ENCODE data around the gene SEPHS2. TPM values are rescaled to one million over a fixed set of nuclear protein-coding genes. Genes with fewer than 3 reads are reported as not detected.

The SEPHS2 gene
- total RNA-seq, 2 donors from 2014 or later, result 33.7 to 58.9 TPM

- Histone ChIP-seq H3K27ac (peak within 1 kb of the TSS; percentile 55 to 66), H3K4me1 (replicated peaks) (peaks cover 4% of the 10 kb centered on the region), H3K4me3 (peak within 1 kb of the TSS; percentile 58 to 61), H3K9me3 (no peaks in the 10 kb centered on the region), H3K27me3 (replicated peaks; ENCODE audit: insufficient read depth) (no peaks in the 10 kb centered on the region), H3K36me3 (no peaks in the 10 kb centered on the region)
- TF ChIP-seq, protein P1, sequence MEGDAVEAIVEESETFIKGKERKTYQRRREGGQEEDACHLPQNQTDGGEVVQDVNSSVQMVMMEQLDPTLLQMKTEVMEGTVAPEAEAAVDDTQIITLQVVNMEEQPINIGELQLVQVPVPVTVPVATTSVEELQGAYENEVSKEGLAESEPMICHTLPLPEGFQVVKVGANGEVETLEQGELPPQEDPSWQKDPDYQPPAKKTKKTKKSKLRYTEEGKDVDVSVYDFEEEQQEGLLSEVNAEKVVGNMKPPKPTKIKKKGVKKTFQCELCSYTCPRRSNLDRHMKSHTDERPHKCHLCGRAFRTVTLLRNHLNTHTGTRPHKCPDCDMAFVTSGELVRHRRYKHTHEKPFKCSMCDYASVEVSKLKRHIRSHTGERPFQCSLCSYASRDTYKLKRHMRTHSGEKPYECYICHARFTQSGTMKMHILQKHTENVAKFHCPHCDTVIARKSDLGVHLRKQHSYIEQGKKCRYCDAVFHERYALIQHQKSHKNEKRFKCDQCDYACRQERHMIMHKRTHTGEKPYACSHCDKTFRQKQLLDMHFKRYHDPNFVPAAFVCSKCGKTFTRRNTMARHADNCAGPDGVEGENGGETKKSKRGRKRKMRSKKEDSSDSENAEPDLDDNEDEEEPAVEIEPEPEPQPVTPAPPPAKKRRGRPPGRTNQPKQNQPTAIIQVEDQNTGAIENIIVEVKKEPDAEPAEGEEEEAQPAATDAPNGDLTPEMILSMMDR (IDR thresholded peaks at IDR 0.05), result peak; percentile 61 to 96 (median 90)
- TF ChIP-seq POLR2AphosphoS5 (IDR thresholded peaks at IDR 0.05) (peak; percentile 98), POLR2A (IDR thresholded peaks at IDR 0.05) (peak; percentile 57)
- DNase-seq (ENCODE audit: low spot score), result peak; percentile 97
- intact Hi-C loops (cut with DNase I), result loop anchor here (5.0 kb wide), 2 partner anchors 97 to 202 kb away; partner anchors contain the start of gene ZNF768
- WGBS, result under 1% methylated on average over 49 of the region's 49 CpGs
Observed at GRCh38 chr16:30429678-30430427, 15.8 kb downstream of the SEPHS2 start, which contains the start of gene DCTPP1. DCTPP1 (minus strand) TSS chr16:30430030; CDS start chr16:30429980, 50 bp downstream.

DNA sequence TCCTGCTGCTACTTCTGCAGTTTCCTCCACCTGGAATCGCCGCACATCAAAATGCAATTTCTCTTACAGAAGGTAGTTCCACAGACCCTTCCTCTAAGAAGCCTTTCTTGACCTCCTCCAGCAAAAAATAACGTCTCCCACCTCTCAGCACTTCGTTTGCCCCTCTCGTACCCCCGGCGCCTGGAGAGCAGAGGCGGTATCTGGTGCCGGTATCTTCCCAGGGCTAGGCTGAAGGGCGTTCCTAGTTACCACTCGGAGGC is 16.3 kb downstream of the SEPHS2 start:
- H3K27me3 ChIP-seq (replicated peaks; ENCODE audit: insufficient read depth), result no peaks in the 10 kb centered on the region
- no peak for TF ChIP-seq POLR2A (IDR thresholded peaks at IDR 0.05)
- TF ChIP-seq POLR2AphosphoS5 (IDR thresholded peaks at IDR 0.05), result no peak
- TF ChIP-seq, protein P1 (IDR thresholded peaks at IDR 0.05), result no peak
- peak overlapping the region; percentile 55 to 66 for H3K27ac ChIP-seq
- no peaks in the 10 kb centered on the region for H3K9me3 ChIP-seq
- intact Hi-C loops (cut with DNase I), result no loop called here
- H3K4me3 ChIP-seq, result peak overlapping the region; percentile 58 to 61
- 3% methylated on average over 11 of the region's 11 CpGs for WGBS
- H3K36me3 ChIP-seq, result no peaks in the 10 kb centered on the region
- no peak for DNase-seq (ENCODE audit: low spot score)
- H3K4me1 ChIP-seq (replicated peaks), result peaks cover 4% of the 10 kb centered on the region

DNA sequence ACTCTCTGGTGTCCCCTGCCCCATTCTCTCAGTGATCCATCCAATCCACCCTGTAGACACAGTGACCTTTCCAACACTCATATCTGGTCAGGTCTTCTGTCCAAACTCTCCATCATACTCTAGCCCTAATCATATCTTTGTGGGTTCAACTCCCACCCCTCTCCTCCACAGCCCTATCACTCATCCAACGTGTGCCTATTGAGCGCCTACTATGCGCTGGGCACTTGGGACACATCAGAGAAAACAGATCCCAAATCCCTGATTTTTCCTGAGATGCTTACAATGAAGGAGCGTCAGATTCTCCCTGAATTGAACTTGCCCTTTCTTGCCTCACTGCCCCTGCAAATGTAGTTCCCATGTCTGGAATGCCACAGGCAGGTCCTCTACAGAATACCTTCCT is 17.6 kb downstream of the SEPHS2 start:
- TF ChIP-seq POLR2A (IDR thresholded peaks at IDR 0.05) (no peak), POLR2AphosphoS5 (IDR thresholded peaks at IDR 0.05) (no peak)
- TF ChIP-seq, protein P1 (IDR thresholded peaks at IDR 0.05), result no peak
- peaks cover 4% of the 10 kb centered on the region for H3K4me1 ChIP-seq (replicated peaks)
- DNase-seq (ENCODE audit: low spot score), result no peak
- no peak overlapping the region for H3K4me3 ChIP-seq
- H3K36me3 ChIP-seq, result no peaks in the 10 kb centered on the region
- H3K27me3 ChIP-seq (replicated peaks; ENCODE audit: insufficient read depth), result no peaks in the 10 kb centered on the region
- H3K27ac ChIP-seq, result no peak overlapping the region
- H3K9me3 ChIP-seq, result no peaks in the 10 kb centered on the region
- intact Hi-C loops (cut with DNase I), result no loop called here
- WGBS, result 97% methylated on average over 4 of the region's 4 CpGs

DNA sequence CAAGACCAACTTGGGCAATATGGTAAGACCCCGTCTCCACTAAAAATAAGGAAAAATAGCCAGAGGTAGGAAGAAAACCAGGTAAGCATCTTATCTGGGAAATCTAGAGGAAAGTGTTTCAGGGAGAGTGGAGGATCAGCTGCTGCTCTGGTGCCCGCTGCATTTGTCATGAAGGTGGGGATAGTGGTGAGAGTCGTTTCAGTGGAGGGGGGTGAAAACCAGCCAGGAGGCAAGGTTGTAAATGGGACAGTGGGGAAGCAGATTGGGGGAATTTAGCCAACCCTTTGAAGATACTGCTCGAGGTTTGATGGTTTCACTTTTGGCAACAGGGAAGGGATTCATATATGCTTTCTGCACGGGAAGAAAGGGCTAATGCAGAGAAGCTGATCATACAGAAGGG is 24.7 kb downstream of the SEPHS2 start:
- Histone ChIP-seq H3K36me3 (no peaks in the 10 kb centered on the region), H3K9me3 (no peaks in the 10 kb centered on the region), H3K27me3 (replicated peaks; ENCODE audit: insufficient read depth) (no peaks in the 10 kb centered on the region), H3K4me1 (replicated peaks) (no peaks in the 10 kb centered on the region), H3K4me3 (no peak overlapping the region), H3K27ac (no peak overlapping the region)
- TF ChIP-seq POLR2AphosphoS5 (IDR thresholded peaks at IDR 0.05) (no peak), POLR2A (IDR thresholded peaks at IDR 0.05) (no peak)
- TF ChIP-seq, protein P1 (IDR thresholded peaks at IDR 0.05), result no peak
- no peak for DNase-seq (ENCODE audit: low spot score)
- 66% methylated on average over 5 of the region's 5 CpGs for WGBS
- intact Hi-C loops (cut with DNase I), result no loop called here
